K562 (cell line): ENCODE data around the gene LCN12. TPM values are rescaled to one million over a fixed set of nuclear protein-coding genes. Genes with fewer than 3 reads are reported as not detected.

Source experiments
- ATAC-seq: fragments of 200-7000 bp; cut with Tn5 transposase; 3 replicates; pipeline ENCODE4 v1.9.1; 2020; ENCODE audit warnings: moderate library complexity
- BruUV-seq: library from RNA; stranded (reverse); fragments of 400-500 nt; replicated peaks from 2 replicates; lab custom pipeline; 2021; lab: Mats Ljungman, UMichigan
- CTCF ChIA-PET: fragments of 300-600 bp; formaldehyde crosslinking; extraction: SDS; loops from one replicate; lab custom pipeline; 2021; ENCODE audit warnings: low intra/inter-chr PET ratio; lab: Yijun Ruan, JAX
- POLR2A ChIA-PET: fragments of 300-600, 350-650 bp; sonication (Branson Sonifier 250); formaldehyde crosslinking; extraction: SDS; loops from one replicate; lab custom pipeline; 2021; ENCODE audit warnings: antibody characterized with exemption, inconsistent platforms; lab: Yijun Ruan, JAX
- DNase-seq, 4 experiments: peaks; one replicate each; pipeline versions ENCODE4 v3.0.0 to v3.0.0-alpha.2; 2011 to 2018; ENCODE audit warnings: low spot score in 3 of 4, mixed read lengths in 3 of 4; ENCODE audit errors: extremely low read depth in 1 of 4
- FAIRE-seq: peaks from 2 replicates; lab custom pipeline; 2011; peaks lifted over from hg19 to GRCh38; lab: Jason Lieb, UNC
- H2AFZ ChIP-seq: 2 replicates; pipeline ENCODE4 v1.6.0; 2011; ENCODE audit warnings: low read depth, low read length, control low read depth, inconsistent platforms
- H3K27ac ChIP-seq: fragments of 200-600 bp; 3 replicates; pipeline ENCODE4 v1.8.0; 2011; ENCODE audit warnings: low read depth, mild to moderate bottlenecking, control low read depth, inconsistent platforms, low read length, moderate library complexity, mixed read lengths; ENCODE audit errors: extremely low read depth
- H3K27me3 ChIP-seq, 2 experiments: fragments of 300-600 bp in 1 of 2; 2 replicates in 1 of 2; 3 replicates in 1 of 2; pipeline versions ENCODE4 v1.6.0 to v1.8.0; 2011; ENCODE audit warnings: inconsistent platforms in 2 of 2, low read length in 2 of 2, mild to moderate bottlenecking in 1 of 2, mixed read lengths in 1 of 2, moderate library complexity in 1 of 2; ENCODE audit not compliant: control insufficient read depth in 2 of 2, insufficient read depth in 2 of 2
- H3K36me3 ChIP-seq: fragments of 300-600 bp; 3 replicates; pipeline ENCODE4 v1.8.0; 2011; ENCODE audit warnings: mild to moderate bottlenecking, low read length, inconsistent platforms; ENCODE audit not compliant: control insufficient read depth, insufficient read depth
- H3K4me1 ChIP-seq, 2 experiments: fragments of 200-600 bp in 1 of 2; replicated peaks in 1 of 2; 2 replicates in 1 of 2; 3 replicates in 1 of 2; pipeline versions ENCODE4 v1.5.1 to v1.8.0; 2011; ENCODE audit warnings: inconsistent platforms in 2 of 2, low read length in 2 of 2, mild to moderate bottlenecking in 1 of 2, mixed read lengths in 1 of 2, moderate library complexity in 1 of 2; ENCODE audit not compliant: control insufficient read depth in 2 of 2, insufficient read depth in 2 of 2
- H3K4me2 ChIP-seq: 2 replicates; pipeline ENCODE4 v1.6.1; 2011; ENCODE audit warnings: low read length, control low read depth, inconsistent platforms, mixed read lengths; ENCODE audit not compliant: insufficient read depth
- H3K4me3 ChIP-seq: fragments of 200-600 bp; sonication (generic), shearing (Covaris generic); 2 replicates; pipeline ENCODE4 v1.5.1; 2016; ENCODE audit warnings: control low read depth, inconsistent platforms
- H3K79me2 ChIP-seq: fragments of 200-600 bp; 3 replicates; pipeline ENCODE4 v1.8.0; 2011; ENCODE audit warnings: low read length, inconsistent platforms; ENCODE audit not compliant: control insufficient read depth, insufficient read depth
- H3K9ac ChIP-seq, 2 experiments: 2 replicates each; pipeline versions ENCODE4 v1.6.0 to v1.6.1; 2011; ENCODE audit warnings: low read depth in 2 of 2, low read length in 2 of 2, control low read depth in 1 of 2, inconsistent platforms in 1 of 2, mild to moderate bottlenecking in 1 of 2, mixed read lengths in 1 of 2; ENCODE audit not compliant: insufficient read depth in 1 of 2
- H3K9me1 ChIP-seq: one replicate; pipeline ENCODE4 v1.6.0; 2011; ENCODE audit warnings: inconsistent platforms, mild to moderate bottlenecking, low read length, moderate library complexity; ENCODE audit not compliant: control insufficient read depth, insufficient read depth
- H3K9me3 ChIP-seq: replicated peaks from 2 replicates; pipeline ENCODE4 v1.5.1; 2011; ENCODE audit warnings: low read depth, low read length, inconsistent platforms; ENCODE audit not compliant: control insufficient read depth, insufficient read depth
- H4K20me1 ChIP-seq: replicated peaks from 2 replicates; pipeline ENCODE4 v1.6.1; 2011; ENCODE audit warnings: low read length, inconsistent platforms, mixed read lengths; ENCODE audit not compliant: control insufficient read depth, insufficient read depth
- CHD1 ChIP-seq: fragments of 200-600 bp; sonication (generic); IDR thresholded peaks from one replicate; pipeline ENCODE4 v1.6.1; 2012; ENCODE audit warnings: mild to moderate bottlenecking, moderate library complexity, low read length, inconsistent platforms
- DPF2 ChIP-seq: fragments of 450-650 bp; IDR thresholded peaks from 2 replicates; pipeline ENCODE4 v1.6.1; 2016
- RBFOX2 ChIP-seq: fragments of 200-400 bp; formaldehyde crosslinking; IDR thresholded peaks from 2 replicates; pipeline ENCODE4 v1.6.1; 2017; ENCODE audit warnings: low read depth, mild to moderate bottlenecking, low read length, moderate library complexity
- SUPT5H ChIP-seq: fragments of 450-650 bp; IDR thresholded peaks from 2 replicates; pipeline ENCODE4 v1.6.1; 2016
- TCFL5 ChIP-seq: fragments of 250-450 bp; sonication (Bioruptor Pico); conservative IDR thresholded peaks from 2 replicates; pipeline ENCODE4 v1.6.1; 2021; ENCODE audit warnings: mild to moderate bottlenecking, moderate library complexity, matching md5 sums
- TEAD4 ChIP-seq, 2 experiments: sonication (generic) in 1 of 2; formaldehyde crosslinking in 1 of 2; IDR thresholded peaks; 2 replicates each; pipeline versions ENCODE4 v1.6.1 to v1.8.0; 2012 to 2022; ENCODE audit warnings: borderline replicate concordance in 1 of 2, inconsistent platforms in 1 of 2, low read length in 1 of 2, mild to moderate bottlenecking in 1 of 2, missing genetic modification reagents in 1 of 2
- ZBTB7A ChIP-seq: IDR thresholded peaks from 2 replicates; pipeline ENCODE4 v1.6.1; 2011; ENCODE audit warnings: low read depth, mild to moderate bottlenecking, low read length, moderate library complexity, borderline replicate concordance; ENCODE audit not compliant: control insufficient read depth
- WGBS: fragments of 100-300 bp; shearing (Covaris generic); methylation state at CpG from one replicate; pipeline ENCODE4 v1.1.6; 2016; ENCODE audit warnings: low coverage, mixed read lengths; ENCODE audit not compliant: insufficient coverage; ENCODE audit errors: missing lambda C conversion rate; 5-methylcytosine and 5-hydroxymethylcytosine counted together
- in situ Hi-C: fragments of 300-500 bp; cut with MboI; formaldehyde crosslinking; loops from 4 replicates; pipeline ENCODE4 v1.15.0; 2018; ENCODE audit warnings: inconsistent platforms, mixed read lengths
- intact Hi-C: fragments of 100-400 bp; cut with micrococcal nuclease; formaldehyde crosslinking; loops from 2 replicates; pipeline ENCODE4 v1.14.2; 2022
- polyA plus RNA-seq, 8 experiments: library from polyadenylated mRNA; depleted of rRNA in 4 of 8; stranded (reverse) in 5 of 8; unstranded in 3 of 8; fragments of >200 nt; fragmentation: Nextera tagmentation in 2 of 8; fragmentation: Illumina TruSeq in 1 of 8; extraction: Ambion mirVana in 2 of 8; extraction: Trizol in 1 of 8; gene quantifications; 2 replicates each; pipeline versions ENCODE4 v1.2.1 to v1.2.3, GENCODE V29; 2011 to 2014; ENCODE audit warnings: inconsistent platforms in 1 of 8, missing spikeins in 1 of 8
- total RNA-seq, 7 experiments: library from RNA; depleted of rRNA in 6 of 7; stranded (reverse); fragments of >200 nt in 6 of 7; fragmentation: Illumina TruSeq in 2 of 7; extraction: Trizol in 2 of 7; gene quantifications; 2 replicates each; pipeline versions ENCODE4 v1.2.1 to v1.2.3, GENCODE V29; 2011 to 2021; ENCODE audit warnings: low replicate concordance in 1 of 7

LCN12 gene
- total and polyA plus RNA-seq, 9 of the 15 experiments (the other 6 are each of a cell fraction or from before 2014, with no cell fraction given) = 0.05 TPM; not detected in 8

GRCh38 chr9:136997830-136998234 lies 45.8 kb downstream of the LCN12 start:
- peak overlapping the region; percentile 19; the same call in 1 of the 3 replicates for H3K27ac ChIP-seq
- peaks cover 12% of the 10 kb centered on the region for H3K79me2 ChIP-seq
- FAIRE-seq (no peak), DNase-seq (no peak), ATAC-seq (no peak)
- POLR2A ChIA-PET = no interaction called here
- no peak overlapping the region for H2AFZ ChIP-seq
- intact Hi-C loops (no loop called here), in situ Hi-C loops (no loop called here)
- no peaks in the 10 kb centered on the region for H4K20me1 ChIP-seq
- H3K4me3 ChIP-seq = no peak overlapping the region
- TF ChIP-seq SUPT5H (no peak), CHD1 (no peak), TCFL5 (CRISPR knock-in tag) (no peak), TEAD4 (IDR thresholded peaks at IDR 0.05; ENCODE audit: low read length) (no peak), TEAD4 (CRISPR knock-in tag; IDR thresholded peaks at IDR 0.05; ENCODE audit: borderline replicate concordance) (no peak), RBFOX2 (0 out of 2 replicates have a peak, but pooled peaks have one; percentile 14), DPF2 (no peak), ZBTB7A (peak; percentile 17; the same call in 1 of the 2 replicates)
- peak overlapping the region in 1 of 2 experiments; percentile 65; a peak in 1 of 4 replicates for H3K9ac ChIP-seq
- peaks cover 22% of the 10 kb centered on the region; the same call in 1 of the 3 replicates for H3K36me3 ChIP-seq
- no TSS peak for BruUV-seq
- H3K27me3 ChIP-seq = no peaks in the 10 kb centered on the region
- no peaks in the 10 kb centered on the region for H3K9me1 ChIP-seq
- 59% methylated on average over 14 of the region's 18 CpGs for WGBS
- H3K4me1 ChIP-seq = peaks cover 27 to 63% of the 10 kb centered on the region in 2 experiments; a peak in 4 of 5 replicates
- CTCF ChIA-PET = no interaction called here
- H3K9me3 ChIP-seq = no peaks in the 10 kb centered on the region; the same call in 1 of the 2 replicates
- H3K4me2 ChIP-seq = no peak overlapping the region; the same call in 1 of the 2 replicates
